B cell (primary cell): ENCODE data around the gene RASA3. TPM values are rescaled to one million over a fixed set of nuclear protein-coding genes. Genes with fewer than 3 reads are reported as not detected.

Source experiments
- ATAC-seq: fragments of 200-7000 bp; cut with Tn5 transposase; one replicate; pipeline ENCODE4 v1.10.0; 2021; ENCODE audit warnings: low read depth, mild to moderate bottlenecking, moderate number of reproducible peaks, moderate library complexity
- CTCF ChIA-PET: fragments of 350-600 bp; sonication (Branson Sonifier 250); formaldehyde crosslinking; loops from one replicate; lab custom pipeline; 2021; ENCODE audit warnings: antibody characterized with exemption, inconsistent platforms; lab: Charles Lee
- POLR2A ChIA-PET: fragments of 350-600 bp; sonication (Branson Sonifier 250); formaldehyde crosslinking; loops from one replicate; lab custom pipeline; 2021; ENCODE audit warnings: antibody characterized with exemption; lab: Charles Lee
- DNase-seq: peaks from one replicate; pipeline ENCODE4 v3.0.0; 2013
- H2AFZ ChIP-seq: 2 replicates; pipeline ENCODE4 v1.6.1; 2012; ENCODE audit warnings: mild to moderate bottlenecking, low read depth, low read length; ENCODE audit not compliant: insufficient read depth, poor library complexity, severe bottlenecking
- H3K27ac ChIP-seq, 2 donors: 1 replicate in 1 of 2; 2 replicates in 1 of 2; pipeline ENCODE4 v1.5.1; 2012 to 2013; ENCODE audit warnings: low read length in 2 of 2, mild to moderate bottlenecking in 2 of 2, moderate library complexity in 1 of 2
- H3K27me3 ChIP-seq, 4 experiments: fragments of 200-600 bp in 1 of 4; sonication (generic) in 1 of 4; replicated peaks in 1 of 4; 1 replicate in 2 of 4; 2 replicates in 2 of 4; pipeline versions ENCODE4 v1.6.1 to v1.7.0; 2013 to 2016; ENCODE audit warnings: low read length in 3 of 4, mild to moderate bottlenecking in 2 of 4, mixed read lengths in 1 of 4, moderate library complexity in 1 of 4; ENCODE audit not compliant: insufficient read depth in 4 of 4, control insufficient read depth in 3 of 4; ENCODE audit errors: control extremely low read depth in 1 of 4
- H3K36me3 ChIP-seq, 2 experiments: replicated peaks in 1 of 2; 1 replicate in 1 of 2; 2 replicates in 1 of 2; pipeline versions ENCODE4 v1.6.1 to v1.7.1; 2013; ENCODE audit warnings: low read length in 1 of 2; ENCODE audit not compliant: insufficient read depth in 2 of 2, control insufficient read depth in 1 of 2; ENCODE audit errors: control extremely low read depth in 1 of 2, extremely low read depth in 1 of 2
- H3K4me1 ChIP-seq, 2 donors: fragments of 200-600 bp in 1 of 2; sonication (generic) in 1 of 2; 1 replicate in 1 of 2; 2 replicates in 1 of 2; pipeline versions ENCODE4 v1.5.1 to v1.6.1; 2013 to 2017; ENCODE audit warnings: low read length in 2 of 2; ENCODE audit not compliant: control insufficient read depth in 2 of 2, insufficient read depth in 2 of 2
- H3K4me2 ChIP-seq: replicated peaks from 2 replicates; pipeline ENCODE3; 2012; ENCODE audit warnings: mild to moderate bottlenecking, low read depth, low read length; ENCODE audit not compliant: poor library complexity, severe bottlenecking
- H3K4me3 ChIP-seq, 5 experiments: fragments of 200-600 bp in 1 of 5; sonication (generic) in 1 of 5; 1 replicate in 3 of 5; 2 replicates in 2 of 5; pipeline versions ENCODE4 v1.5.1 to v1.7.0; 2011 to 2016; ENCODE audit warnings: low read length in 4 of 5, mild to moderate bottlenecking in 4 of 5, low read depth in 2 of 5, control low read depth in 1 of 5, moderate library complexity in 1 of 5; ENCODE audit not compliant: insufficient read depth in 1 of 5; ENCODE audit errors: control extremely low read depth in 1 of 5, extremely low read depth in 1 of 5
- H3K79me2 ChIP-seq: fragments of 200-600 bp; sonication (generic); one replicate; pipeline ENCODE4 v1.6.0; 2016; ENCODE audit warnings: low read length; ENCODE audit not compliant: control insufficient read depth, insufficient read depth
- H3K9ac ChIP-seq: fragments of 200-600 bp; sonication (generic); 2 replicates; pipeline ENCODE4 v1.6.1; 2017; ENCODE audit warnings: mild to moderate bottlenecking, low read length, moderate library complexity
- H3K9me3 ChIP-seq, 3 donors: one replicate each; pipeline versions ENCODE4 v1.6.1 to v1.7.1; 2013; ENCODE audit warnings: low read length in 2 of 3; ENCODE audit not compliant: control insufficient read depth in 2 of 3, insufficient read depth in 1 of 3; ENCODE audit errors: control extremely low read depth in 1 of 3
- H4K20me1 ChIP-seq: 2 replicates; pipeline ENCODE4 v1.6.0; 2012; ENCODE audit warnings: mild to moderate bottlenecking, low read length; ENCODE audit not compliant: insufficient read depth, control insufficient read depth, poor library complexity, severe bottlenecking
- H3K27ac Mint-ChIP-seq: one replicate; pipeline ENCODE4 v1.8.0; 2021; ENCODE audit warnings: mixed read lengths
- H3K27me3 Mint-ChIP-seq: one replicate; pipeline ENCODE4 v1.8.0; 2021; ENCODE audit warnings: mixed read lengths
- H3K4me1 Mint-ChIP-seq: one replicate; pipeline ENCODE4 v1.8.0; 2021; ENCODE audit warnings: mixed read lengths
- H3K4me3 Mint-ChIP-seq: one replicate; pipeline ENCODE4 v1.8.0; 2021; ENCODE audit warnings: mixed read lengths
- H3K9me3 Mint-ChIP-seq: one replicate; pipeline ENCODE4 v1.8.0; 2022; ENCODE audit warnings: mixed read lengths; ENCODE audit not compliant: insufficient read depth
- CTCF ChIP-seq: fragments of 200-600 bp; IDR thresholded peaks from one replicate; pipeline ENCODE4 v1.8.0; 2022; ENCODE audit warnings: antibody characterized with exemption, mild to moderate bottlenecking
- EZH2 ChIP-seq: IDR thresholded peaks from 2 replicates; pipeline ENCODE4 v1.6.1; 2012; ENCODE audit warnings: borderline replicate concordance, low read depth, mild to moderate bottlenecking, moderate library complexity, low read length; ENCODE audit not compliant: insufficient read depth, poor library complexity, severe bottlenecking
- WGBS: methylation state at CpG from one replicate; pipeline ENCODE4 v1.1.5; 2013; ENCODE audit warnings: missing lambda C conversion rate; ENCODE audit not compliant: insufficient coverage; 5-methylcytosine and 5-hydroxymethylcytosine counted together
- intact Hi-C: fragments of 100-400 bp; cut with micrococcal nuclease; formaldehyde crosslinking; loops from one replicate; pipeline ENCODE4 v1.10.0; 2022
- polyA plus RNA-seq: library from polyadenylated mRNA; depleted of rRNA; stranded (reverse); fragments of >200 nt; gene quantifications from 2 replicates; pipeline ENCODE4 v1.2.3, GENCODE V29; 2012
- total RNA-seq, 2 donors: library from RNA; stranded (reverse); fragments of 120-200 nt in 1 of 2; gene quantifications; 1 replicate in 1 of 2; 2 replicates in 1 of 2; pipeline versions ENCODE4 v1.2.3 to v1.2.4, GENCODE V29; 2013 to 2022

RASA3 gene
- total and polyA plus RNA-seq, 2 donors (not counting 1 experiment from before 2014, with no cell fraction given): 54.2 to 87.4 TPM

- WGBS: 78% methylated on average over 12 of the region's 14 CpGs
- POLR2A ChIA-PET: no interaction called here
- Histone ChIP-seq H3K36me3 (no peaks in the 10 kb centered on the region), H3K9me3 (no peaks in the 10 kb centered on the region), H4K20me1 (no peaks in the 10 kb centered on the region), H3K4me3 (no peak overlapping the region), H3K9ac (no peak overlapping the region), H2AFZ (no peak overlapping the region), H3K27ac (no peak overlapping the region), H3K4me1 (peaks cover 83 to 92% of the 10 kb centered on the region in 2 donors), H3K4me2 (peak overlapping the region; percentile 73), H3K79me2 (peaks cover 8% of the 10 kb centered on the region), H3K27me3 (no peaks in the 10 kb centered on the region)
- intact Hi-C loops: no loop called here
- peaks cover 21% of the 10 kb centered on the region for H3K4me1 Mint-ChIP-seq
- CTCF ChIA-PET: interaction anchor here (0.8 to 1.9 kb wide), 6 partner anchors 14 to 80 kb away, joined by 3 to 7 read pairs (median 3); no protein-coding TSS in a partner anchor
- DNase-seq (no peak), ATAC-seq (no peak)
- H3K9me3 Mint-ChIP-seq: no peaks in the 10 kb centered on the region
- TF ChIP-seq CTCF: no peak
- TF ChIP-seq EZH2: no peak
- peak overlapping the region; percentile 80 for H3K27ac Mint-ChIP-seq
- H3K27me3 Mint-ChIP-seq: no peaks in the 10 kb centered on the region
- peak overlapping the region; percentile 69 for H3K4me3 Mint-ChIP-seq
These were observed 13.3 kb upstream of the RASA3 start for GRCh38 chr13:114145722-114146121.

GRCh38 chr13:114145256-114145655, 12.8 kb upstream of the RASA3 start:
- Histone ChIP-seq H4K20me1 (no peaks in the 10 kb centered on the region), H3K27ac (no peak overlapping the region), H3K4me2 (peak overlapping the region; percentile 73), H3K9me3 (no peaks in the 10 kb centered on the region), H3K4me3 (no peak overlapping the region), H3K79me2 (peaks cover 7% of the 10 kb centered on the region), H2AFZ (no peak overlapping the region), H3K4me1 (peaks cover 88 to 96% of the 10 kb centered on the region in 2 donors), H3K36me3 (no peaks in the 10 kb centered on the region), H3K9ac (no peak overlapping the region), H3K27me3 (no peaks in the 10 kb centered on the region)
- ChIA-PET POLR2A (no interaction called here), CTCF (interaction anchor here (0.5 to 1.9 kb wide), 7 partner anchors 14 to 81 kb away, joined by 3 to 7 read pairs (median 3); no protein-coding TSS in a partner anchor)
- DNase-seq (no peak), ATAC-seq (no peak)
- WGBS: 20% methylated on average over 3 of the region's 3 CpGs
- Mint-ChIP-seq H3K27ac (peak overlapping the region; percentile 80), H3K9me3 (no peaks in the 10 kb centered on the region), H3K4me1 (peaks cover 21% of the 10 kb centered on the region), H3K27me3 (no peaks in the 10 kb centered on the region), H3K4me3 (peak overlapping the region; percentile 69)
- intact Hi-C loops: no loop called here
- TF ChIP-seq EZH2: no peak
- no peak for TF ChIP-seq CTCF
